GM18519 (cell line): ENCODE results near the gene CD248.
"Not testable (repeated sequence)": the region's sequence is repeated elsewhere in the genome, so short reads cannot be mapped to it uniquely, and the experiment has no call there.

Experiments used
- ATAC-seq: cut with Tn5 transposase; IDR thresholded peaks from one replicate; pipeline ENCODE4 v1.9.1; 2021; ENCODE audit warnings: mild to moderate bottlenecking, moderate library complexity; ENCODE audit not compliant: unreplicated experiment, low FRiP score

Gene CD248, protein sequence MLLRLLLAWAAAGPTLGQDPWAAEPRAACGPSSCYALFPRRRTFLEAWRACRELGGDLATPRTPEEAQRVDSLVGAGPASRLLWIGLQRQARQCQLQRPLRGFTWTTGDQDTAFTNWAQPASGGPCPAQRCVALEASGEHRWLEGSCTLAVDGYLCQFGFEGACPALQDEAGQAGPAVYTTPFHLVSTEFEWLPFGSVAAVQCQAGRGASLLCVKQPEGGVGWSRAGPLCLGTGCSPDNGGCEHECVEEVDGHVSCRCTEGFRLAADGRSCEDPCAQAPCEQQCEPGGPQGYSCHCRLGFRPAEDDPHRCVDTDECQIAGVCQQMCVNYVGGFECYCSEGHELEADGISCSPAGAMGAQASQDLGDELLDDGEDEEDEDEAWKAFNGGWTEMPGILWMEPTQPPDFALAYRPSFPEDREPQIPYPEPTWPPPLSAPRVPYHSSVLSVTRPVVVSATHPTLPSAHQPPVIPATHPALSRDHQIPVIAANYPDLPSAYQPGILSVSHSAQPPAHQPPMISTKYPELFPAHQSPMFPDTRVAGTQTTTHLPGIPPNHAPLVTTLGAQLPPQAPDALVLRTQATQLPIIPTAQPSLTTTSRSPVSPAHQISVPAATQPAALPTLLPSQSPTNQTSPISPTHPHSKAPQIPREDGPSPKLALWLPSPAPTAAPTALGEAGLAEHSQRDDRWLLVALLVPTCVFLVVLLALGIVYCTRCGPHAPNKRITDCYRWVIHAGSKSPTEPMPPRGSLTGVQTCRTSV

DNA sequence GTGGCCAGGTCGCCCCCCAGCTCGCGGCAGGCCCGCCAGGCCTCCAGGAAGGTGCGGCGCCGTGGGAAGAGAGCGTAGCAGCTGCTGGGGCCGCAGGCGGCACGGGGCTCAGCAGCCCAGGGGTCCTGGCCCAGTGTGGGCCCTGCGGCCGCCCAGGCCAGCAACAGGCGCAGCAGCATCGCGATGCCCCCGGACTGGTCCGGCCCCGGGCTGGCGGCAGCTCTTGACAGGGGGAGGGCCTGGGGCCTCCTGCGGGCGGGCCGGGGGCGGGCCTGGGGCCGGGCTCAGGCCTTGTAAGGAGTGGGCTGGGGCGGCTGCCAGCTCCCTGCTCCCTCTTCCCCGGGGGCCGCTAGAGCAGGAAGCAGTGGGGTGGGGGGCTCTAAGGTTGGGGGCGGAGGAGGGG lies at the start of gene CD248:
TSS of gene CD248 (minus strand) at position 196 of the 403 bp plus-strand sequence. CDS start at position 179, 17 bp downstream.
- no peak for ATAC-seq

DNA sequence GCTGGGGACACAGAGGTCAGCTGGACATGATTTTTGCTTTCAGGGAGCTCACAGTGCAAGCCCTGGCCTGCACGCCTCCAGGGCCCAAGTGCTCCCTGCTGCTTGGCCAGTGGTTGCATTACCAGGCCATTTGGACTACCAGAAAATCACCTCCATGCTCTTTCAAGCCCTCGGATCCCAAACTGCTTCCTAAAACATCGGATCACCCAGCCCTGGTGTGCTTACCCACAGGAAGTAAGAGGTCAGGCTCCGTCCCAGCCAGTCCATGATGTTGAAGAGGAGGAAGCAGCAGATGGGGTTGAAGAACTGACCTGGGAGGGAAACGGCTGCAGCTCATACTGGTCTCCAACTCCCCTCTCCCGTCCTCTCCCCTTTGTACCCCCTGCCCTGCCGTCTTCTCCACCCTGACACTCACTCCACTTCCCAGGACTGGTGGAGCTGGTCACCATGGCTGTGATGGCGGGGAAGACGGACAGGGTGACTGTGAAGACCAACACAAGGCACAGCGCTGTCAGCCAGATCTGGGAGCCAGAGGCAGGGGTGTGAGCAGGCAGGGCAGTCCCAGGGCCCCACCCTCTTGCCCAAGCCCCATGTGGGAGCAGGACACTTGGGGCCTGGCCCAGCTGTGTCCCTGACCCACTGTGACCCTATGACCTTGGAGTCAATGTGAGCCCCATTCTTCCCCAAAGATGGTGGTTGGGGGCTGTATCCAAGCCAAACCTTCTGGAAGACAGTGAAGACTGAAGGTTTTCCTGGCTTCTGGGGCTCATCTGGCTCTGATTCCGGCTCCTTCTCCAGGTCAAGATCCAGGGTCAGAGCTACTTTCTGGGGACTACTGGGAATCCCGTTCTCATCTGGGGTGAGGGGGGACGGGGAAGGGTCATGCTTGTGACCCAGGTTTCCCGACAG lies 49.1 kb upstream of the CD248 start:
- ATAC-seq, result no peak

DNA sequence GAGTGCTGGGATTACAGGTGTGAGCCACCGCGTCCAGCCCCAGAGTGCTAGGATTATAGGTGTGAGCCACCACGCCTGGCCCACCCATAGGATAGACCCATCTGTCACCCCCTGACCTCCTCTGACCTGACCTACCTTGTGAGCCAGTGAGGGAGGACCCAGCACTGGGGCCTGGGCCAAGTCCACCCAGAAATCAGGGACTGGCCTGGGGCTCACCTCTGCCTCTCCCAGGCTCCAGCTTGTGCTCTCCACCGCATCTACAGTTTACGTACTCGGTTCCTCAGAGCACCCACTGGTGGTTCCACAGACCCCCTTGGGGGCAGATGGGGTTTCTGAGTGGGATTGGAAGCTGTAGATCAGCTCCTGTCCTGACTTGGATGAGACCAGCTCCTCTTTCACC lies 48.3 kb upstream of the CD248 start:
- no peak for ATAC-seq

DNA sequence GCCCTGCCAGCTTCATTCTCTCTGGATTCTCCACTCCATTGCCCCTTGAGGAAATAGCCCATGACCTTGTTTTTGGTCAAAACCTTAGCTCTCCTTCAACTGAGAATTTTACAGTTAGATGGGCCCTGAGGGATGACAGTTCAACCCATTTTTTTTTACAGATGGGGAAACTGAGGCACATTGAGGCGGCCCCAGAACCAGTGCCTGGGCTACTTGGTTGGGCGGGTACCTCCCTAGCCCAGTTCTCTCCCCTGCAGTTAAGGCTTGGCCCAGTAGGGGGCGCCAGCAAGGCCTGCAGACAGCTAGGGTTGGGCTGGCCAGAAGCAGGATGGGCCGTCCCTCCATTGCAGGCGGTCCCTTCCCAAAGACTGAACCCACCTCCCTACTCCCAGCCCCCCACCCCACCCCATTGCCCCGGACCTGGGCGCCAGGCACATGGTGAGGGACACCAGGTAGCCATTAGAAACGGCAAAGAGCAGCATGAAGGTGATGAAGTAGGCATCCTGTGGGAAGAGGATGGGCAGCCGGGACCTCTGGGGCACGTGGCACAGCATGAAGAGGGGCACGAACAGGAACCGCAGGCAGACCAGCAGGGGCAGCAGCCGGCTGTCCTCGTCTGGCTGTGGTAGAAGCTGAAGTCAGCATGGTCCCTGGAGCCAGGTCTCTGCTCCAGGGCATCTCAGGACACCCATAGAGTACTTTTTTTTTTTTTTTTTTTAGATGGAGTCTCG lies 47.1 kb upstream of the CD248 start:
- no peak for ATAC-seq

DNA sequence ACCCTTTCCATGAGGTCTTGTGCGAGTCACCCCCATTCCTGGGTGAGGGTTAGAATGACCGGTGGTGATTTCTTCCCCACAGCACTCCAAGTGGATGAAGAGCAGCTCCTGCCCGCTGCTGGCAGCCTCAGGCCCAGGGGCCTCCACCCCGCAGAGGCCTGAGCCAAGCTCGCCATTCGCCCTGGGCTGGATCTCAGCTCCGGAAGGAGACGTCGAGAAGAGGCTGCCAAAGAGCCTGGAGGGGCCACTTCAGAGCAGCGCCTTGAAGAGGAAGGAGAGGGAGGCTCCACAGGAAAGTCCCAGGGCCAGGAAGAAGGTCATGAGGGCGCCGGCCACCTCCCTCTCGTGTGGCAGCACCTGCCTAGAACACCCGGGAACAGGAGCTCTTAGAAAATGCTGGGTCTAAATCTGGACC lies 46.4 kb upstream of the CD248 start:
- ATAC-seq, result no peak

DNA sequence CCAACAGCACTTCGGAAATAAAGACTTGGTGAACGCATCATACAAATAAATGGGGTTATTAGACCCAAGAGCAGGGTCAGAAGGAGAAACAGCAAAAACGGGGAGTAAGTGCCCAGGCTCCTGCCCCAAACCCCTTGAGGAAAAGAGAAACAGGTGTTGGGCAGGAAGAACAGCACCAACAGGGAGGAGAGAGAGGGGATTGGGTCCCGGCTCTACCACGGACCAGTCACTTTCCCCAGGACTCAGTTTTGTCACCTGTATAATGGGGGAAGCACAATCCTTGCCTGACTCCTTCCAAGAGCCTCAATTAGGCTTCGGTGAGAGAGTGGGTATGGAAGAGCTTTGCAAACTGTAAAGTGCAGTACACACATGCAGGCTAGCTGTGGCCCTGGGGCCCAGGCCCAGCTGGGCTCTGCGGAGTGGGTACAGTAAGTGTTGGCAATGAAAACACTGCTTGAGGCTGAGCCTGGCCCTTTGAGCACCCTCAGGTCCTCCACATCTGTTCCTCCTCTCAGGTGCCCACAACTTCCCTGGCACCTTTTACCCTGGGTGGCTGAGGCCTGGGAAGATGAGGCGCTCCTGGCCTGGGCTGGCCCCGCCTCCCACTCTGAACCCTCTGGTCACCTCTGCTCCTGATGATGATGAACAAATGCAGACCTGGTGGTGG lies 45.8 kb upstream of the CD248 start:
- no peak for ATAC-seq

DNA sequence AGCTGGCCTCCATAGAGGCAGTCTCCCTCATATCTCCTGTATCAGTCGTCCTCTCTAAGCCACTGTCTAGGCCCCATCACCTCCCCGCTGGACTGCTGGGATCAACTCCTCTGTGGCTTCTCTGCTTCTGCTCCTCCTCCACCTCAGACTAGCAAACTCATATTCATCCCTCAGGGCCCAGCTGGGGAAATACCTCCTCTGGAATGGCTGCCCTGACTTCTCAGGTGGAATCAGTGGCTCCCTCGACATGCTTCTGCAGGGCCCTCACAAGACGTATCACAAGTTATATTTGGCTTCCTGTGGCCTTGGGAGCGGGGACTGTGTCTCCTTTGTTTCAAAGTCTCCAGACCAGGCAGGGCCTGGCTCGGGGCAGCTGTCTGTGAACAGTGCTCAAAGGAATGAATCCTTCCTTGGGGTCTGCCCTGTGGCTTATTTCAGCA lies 44.7 kb upstream of the CD248 start:
- ATAC-seq, result no peak

DNA sequence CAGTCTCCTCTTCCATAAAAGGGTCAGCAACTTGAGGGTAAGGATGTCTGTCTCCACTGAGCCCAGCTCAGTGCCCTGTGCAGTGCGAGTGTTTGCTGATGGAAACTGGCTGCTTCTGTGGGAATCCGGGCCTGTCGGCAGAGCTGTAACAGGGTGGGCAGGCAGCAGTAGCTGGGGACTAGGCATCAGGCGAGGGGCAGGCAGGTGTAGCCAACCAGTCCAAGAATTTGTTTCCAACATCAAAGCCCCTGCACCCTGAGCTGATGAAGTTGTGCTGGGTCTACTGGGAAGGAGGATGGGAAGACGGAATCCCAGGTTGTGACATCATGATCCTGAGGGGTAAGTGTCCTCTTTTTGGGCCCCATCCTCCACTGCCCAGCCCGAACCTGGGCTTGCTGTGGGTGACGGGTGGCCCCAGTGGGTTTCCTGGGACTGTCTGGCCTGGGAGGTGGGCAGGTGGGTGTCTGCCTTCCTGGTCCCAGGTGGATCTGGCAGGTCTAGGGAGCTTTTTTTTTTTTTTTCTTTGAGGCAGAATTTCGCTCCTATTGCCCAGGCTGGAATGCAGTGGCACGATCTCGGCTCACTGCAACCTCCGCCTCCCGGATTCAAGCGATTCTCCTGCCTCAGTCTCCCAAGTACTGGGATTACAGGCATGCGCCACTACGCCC lies 43.7 kb upstream of the CD248 start:
- no peak for ATAC-seq

DNA sequence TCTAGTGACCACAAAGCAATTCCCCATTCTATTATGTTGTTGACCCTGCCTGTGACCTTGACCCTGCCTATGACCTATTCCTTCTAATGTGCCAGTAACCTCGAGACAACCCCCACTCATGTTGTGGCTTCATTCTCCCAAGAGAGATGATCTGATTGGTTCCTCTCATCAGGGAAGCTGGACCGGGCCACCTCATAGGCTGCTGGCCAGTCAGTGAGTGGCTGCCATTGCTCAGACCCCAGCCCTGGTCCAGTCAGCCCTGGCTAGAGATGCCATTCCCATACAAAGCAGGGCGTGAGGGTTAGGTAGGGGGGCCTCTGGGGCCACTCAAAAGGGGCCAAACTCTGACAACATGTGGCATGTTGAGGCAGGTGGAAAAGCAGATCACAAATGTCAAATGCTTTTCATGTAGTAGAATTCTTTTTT lies 42.8 kb upstream of the CD248 start:
- no peak for ATAC-seq

DNA sequence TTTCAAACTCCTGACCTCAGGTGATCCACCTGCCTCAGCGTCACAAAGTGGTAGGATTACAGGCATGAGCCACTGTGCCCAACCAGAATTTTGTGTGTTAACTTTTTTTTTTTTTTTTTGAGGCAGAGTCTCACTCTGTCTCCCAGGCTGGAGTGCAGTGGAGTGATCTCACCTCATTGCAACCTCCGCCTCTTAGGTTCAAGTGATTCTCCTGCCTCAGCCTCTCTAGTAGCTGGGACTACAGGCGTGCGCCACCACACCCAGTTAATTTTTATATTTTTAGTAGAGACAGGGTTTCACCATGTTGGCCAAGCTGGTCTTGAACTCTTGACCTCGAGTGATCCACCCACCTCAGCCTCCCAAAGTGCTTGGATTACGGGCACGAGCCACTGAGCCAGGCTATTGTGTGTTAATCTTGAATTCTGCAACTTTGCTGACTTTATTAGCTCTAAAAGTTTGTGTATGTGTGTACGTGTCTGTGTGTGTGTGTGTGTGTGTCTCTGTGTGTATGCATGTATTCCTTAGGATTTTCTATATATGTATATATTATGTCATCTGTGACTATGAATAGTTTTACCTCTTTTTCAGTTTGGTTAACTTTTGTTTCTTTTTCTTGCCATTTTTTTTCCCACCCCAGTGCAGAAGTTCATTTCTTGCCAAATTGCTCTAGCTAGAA lies 33.9 kb upstream of the CD248 start:
- not testable (repeated sequence) for ATAC-seq

DNA sequence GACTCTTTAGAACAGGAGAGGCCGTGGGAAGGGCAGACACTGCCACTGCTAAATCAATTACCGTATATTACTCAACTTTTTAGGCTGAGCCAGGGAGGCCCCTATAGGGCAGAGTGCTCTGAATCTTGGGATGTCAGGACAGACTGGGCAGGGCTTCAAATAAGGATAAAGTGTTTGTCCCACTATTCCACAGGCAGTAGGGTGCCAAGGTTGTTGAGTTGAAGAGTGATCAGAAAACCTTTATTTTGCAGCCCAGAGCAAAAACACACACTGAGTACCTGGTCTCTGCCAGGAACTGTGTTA lies 32.2 kb upstream of the CD248 start:
- no peak for ATAC-seq

DNA sequence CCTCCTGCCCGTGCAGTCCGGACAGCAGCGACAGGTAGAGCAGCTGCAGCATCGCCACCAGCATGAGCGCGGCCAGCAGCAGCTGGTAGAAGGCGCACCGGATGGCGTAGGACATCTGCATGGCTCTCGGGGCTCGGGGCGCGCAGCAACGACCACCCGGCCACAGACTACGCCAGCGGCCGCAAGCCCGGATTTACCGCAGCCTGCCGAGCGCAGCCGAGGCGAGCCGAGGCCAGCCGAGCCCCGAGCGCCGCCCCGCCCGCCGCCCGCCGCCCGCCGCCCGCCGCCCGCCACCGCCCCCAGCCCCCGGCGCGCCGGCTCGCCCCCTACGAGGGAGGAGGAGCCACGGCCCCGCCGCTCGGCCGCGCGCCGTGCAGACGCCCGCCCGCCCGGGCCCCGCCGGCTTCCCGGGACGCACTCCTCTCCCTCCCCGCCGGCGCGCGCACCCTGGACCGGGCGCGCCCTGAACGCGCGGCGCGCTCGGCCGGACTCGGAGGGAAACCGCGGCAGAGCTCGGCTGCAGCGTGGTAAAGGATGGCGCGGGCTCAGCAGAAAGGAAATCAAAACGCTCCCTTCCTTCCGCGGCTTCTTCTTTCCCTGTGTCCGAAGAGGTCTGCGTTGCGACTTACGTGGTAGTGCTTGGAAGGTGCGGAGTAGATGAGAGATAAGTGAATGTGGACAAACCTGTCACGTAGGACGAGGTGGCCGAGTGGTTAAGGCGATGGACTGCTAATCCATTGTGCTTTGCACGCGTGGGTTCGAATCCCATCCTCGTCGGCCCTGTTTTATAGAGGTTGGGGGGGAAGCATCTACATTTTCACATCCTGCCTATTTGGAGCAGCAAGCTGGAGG lies 30.8 kb upstream of the CD248 start, which contains the start of gene B4GAT1:
TSS of gene B4GAT1 (minus strand) at position 205 of the 852 bp plus-strand sequence. CDS start at position 121, 84 bp downstream.
- ATAC-seq, result no peak

DNA sequence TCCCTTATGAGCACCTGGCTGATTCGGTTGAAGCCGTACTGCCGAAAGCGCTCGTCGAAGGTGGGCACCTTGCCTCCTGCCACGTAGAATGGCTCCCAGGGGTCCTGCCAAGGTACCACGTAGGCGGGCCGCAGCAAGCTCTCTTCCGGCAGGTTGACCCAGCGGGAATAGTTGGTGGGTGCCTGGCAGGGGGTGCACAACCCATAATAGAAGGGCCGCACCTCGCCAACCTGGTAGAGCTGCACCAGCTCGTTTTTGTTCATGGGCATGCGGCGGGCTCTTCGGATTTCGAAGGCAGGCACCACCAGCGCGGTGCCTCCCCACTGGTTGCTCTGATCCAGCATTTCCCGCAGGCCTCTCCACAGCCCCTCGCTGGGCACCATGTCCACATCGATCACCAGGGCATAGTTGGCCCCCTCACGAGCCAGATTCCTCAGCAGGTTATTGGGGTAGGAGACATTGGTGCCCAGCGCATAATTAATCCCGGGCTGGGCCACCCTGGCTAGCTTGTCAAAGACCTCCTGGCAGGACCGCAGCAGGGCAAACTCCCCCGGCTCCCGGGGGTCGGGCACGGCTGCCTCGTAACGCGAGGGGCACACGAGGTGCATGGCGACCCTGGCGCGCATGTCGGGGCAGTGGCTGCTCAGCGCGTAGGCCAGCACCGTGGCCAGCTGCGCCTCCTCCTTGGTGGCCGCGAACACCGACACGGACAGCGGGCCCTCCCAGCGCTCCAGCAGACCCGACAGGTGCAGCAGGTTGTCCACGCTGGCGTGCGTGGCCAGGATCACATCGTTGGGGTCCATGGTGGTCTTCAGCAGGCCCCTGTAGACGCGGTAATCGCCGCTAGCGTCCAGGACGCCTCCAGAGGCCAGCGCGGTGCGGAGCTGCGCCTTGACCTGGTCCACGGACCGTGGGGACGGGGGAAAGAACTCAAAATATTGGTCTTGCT lies 29.9 kb upstream of the CD248 start:
- no peak for ATAC-seq

DNA sequence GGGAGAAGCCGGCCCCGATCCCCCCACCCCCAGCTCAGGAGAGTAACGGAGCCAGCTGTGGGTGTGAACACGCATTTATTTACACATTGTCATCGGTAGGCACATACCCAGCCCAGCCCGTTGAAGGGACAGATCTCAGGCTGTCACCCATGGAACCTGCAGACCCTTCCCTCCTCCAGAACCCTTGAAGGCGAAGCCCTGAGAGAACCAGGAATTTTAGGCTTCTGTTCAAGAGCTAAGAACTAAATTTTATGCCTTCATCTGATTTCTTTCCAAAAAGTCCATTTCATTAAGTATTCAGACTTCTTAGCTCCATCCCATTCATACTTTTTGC lies 28.4 kb upstream of the CD248 start:
- ATAC-seq, result no peak

DNA sequence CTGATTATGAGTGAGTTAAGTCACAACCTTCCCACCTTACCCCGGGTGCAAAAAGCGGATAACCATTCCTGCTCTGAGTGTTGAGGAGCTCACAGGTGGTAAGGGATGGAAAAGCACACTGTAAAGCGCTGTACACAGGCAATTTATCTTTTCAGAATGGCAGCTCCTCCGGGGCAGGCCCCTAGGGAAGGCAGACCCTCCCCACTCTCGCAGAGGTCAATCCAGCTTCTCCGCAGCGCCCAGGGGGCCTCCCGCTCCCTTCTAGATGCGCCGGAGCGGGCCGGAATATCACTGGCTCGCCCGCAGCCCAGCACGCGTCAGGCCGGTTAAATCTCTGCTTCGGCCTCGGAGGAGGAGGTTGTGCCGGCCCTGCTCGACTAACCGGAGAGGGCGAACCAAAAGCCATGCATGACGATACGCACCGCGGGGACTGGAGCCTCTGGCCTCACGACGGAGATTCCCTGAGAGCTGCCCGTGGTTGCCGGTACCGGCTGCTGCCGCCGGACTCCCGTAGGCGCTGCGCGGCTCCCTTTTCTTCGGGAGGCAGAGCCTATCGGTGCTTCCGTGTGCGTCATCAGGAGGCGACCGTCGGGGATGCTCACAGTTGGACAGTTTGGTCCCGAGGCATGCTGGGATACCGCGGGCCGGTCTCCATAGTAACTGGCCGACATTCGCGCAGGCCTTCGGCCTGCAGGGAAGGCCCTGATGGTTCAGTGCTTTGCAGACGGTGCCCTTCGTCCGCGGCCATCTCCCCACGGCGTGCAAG lies 27.9 kb upstream of the CD248 start, which contains the start of gene BRMS1:
TSS of gene BRMS1 (minus strand) at position 555 of the 766 bp plus-strand sequence. CDS start 2,870 bp downstream, outside the sequence.
- peak; percentile 45 for ATAC-seq

DNA sequence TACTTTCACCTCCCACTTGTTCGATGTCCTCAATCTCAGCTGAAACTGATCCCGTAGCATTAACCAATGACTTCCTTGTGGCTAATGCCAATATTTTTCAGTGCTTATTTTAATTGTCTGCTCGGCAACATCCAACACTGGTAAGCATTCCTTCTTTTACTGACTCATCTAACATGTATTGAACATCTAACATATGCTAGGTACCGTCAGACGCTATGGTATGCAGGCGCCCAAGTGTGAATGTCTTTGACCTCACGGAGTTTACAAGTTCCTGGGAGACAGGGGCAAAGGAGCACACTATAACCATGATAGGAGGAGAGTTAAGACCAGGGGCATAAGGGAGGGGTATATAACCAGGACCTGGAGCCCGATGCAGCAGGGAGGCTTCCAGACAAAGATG lies 26.3 kb upstream of the CD248 start:
- no peak for ATAC-seq
